Ascending aorta (tissue), 2 donors: Measurements from ENCODE around the gene BSPH1. TPM values are rescaled to one million over a fixed set of nuclear protein-coding genes. Genes with fewer than 3 reads are reported as not detected.

Source experiments
- DNase-seq, 2 donors: peaks; one replicate each; pipeline ENCODE4 v3.0.0-alpha.2; 2019; ENCODE audit warnings: low spot score in 2 of 2
- H3K27ac ChIP-seq, 2 donors: fragments of 200-600 bp; sonication (generic); one replicate each; pipeline ENCODE4 v1.5.1; 2016 to 2017; ENCODE audit warnings: mild to moderate bottlenecking in 1 of 2
- H3K27me3 ChIP-seq: fragments of 200-600 bp; sonication (generic); one replicate; pipeline ENCODE4 v1.5.1; 2017
- H3K36me3 ChIP-seq, 2 donors: fragments of 200-600 bp; sonication (generic); one replicate each; pipeline ENCODE4 v1.5.1; 2016
- H3K4me1 ChIP-seq, 2 donors: fragments of 200-600 bp; sonication (generic); one replicate each; pipeline ENCODE4 v1.5.1; 2016 to 2017; ENCODE audit warnings: mild to moderate bottlenecking in 1 of 2
- H3K4me3 ChIP-seq, 2 donors: fragments of 200-600 bp; sonication (generic); one replicate each; pipeline ENCODE4 v1.5.1; 2016 to 2017; ENCODE audit warnings: mild to moderate bottlenecking in 1 of 2
- H3K9me3 ChIP-seq, 2 donors: fragments of 200-600 bp; sonication (generic); one replicate each; pipeline ENCODE4 v1.5.1; 2016
- CTCF ChIP-seq, 3 experiments: fragments of 200-600 bp in 2 of 3; fragments of 450-650 bp in 1 of 3; sonication (generic) in 2 of 3; IDR thresholded peaks; one replicate each; pipeline ENCODE4 v1.5.1; 2016 to 2019; ENCODE audit warnings: antibody characterized with exemption in 3 of 3, mild to moderate bottlenecking in 1 of 3, moderate library complexity in 1 of 3
- intact Hi-C: fragments of 100-400 bp; cut with DNase I; formaldehyde crosslinking; loops from one replicate; pipeline ENCODE4 v1.15.1; 2023
- total RNA-seq: library from RNA; depleted of rRNA; stranded (reverse); fragments of >200 nt; gene quantifications from one replicate; pipeline ENCODE4 v1.1.0, GENCODE V29; 2016

The BSPH1 gene
- total RNA-seq: not detected

GRCh38 chr19:47992070-47992469 lies at the start of gene BSPH1:
TSS of gene BSPH1 (minus strand) at chr19:47992170. CDS start at chr19:47992081, 89 bp downstream.
- no peak within 1 kb of the TSS for H3K27ac ChIP-seq
- no peak within 1 kb of the TSS for H3K4me3 ChIP-seq
- no peaks in the 10 kb centered on the region for H3K27me3 ChIP-seq
- H3K4me1 ChIP-seq: no peaks in the 10 kb centered on the region
- no peaks in the 10 kb centered on the region for H3K9me3 ChIP-seq
- intact Hi-C loops: no loop called here
- DNase-seq: no peak
- no peaks in the 10 kb centered on the region for H3K36me3 ChIP-seq
- no peak for TF ChIP-seq CTCF (IDR thresholded peaks at IDR 0.05)

GRCh38 chr19:48036765-48037164 lies 44.8 kb upstream of the BSPH1 start:
- DNase-seq: no peak
- Histone ChIP-seq H3K4me1 (no peaks in the 10 kb centered on the region), H3K27me3 (no peaks in the 10 kb centered on the region), H3K27ac (no peak overlapping the region), H3K36me3 (no peaks in the 10 kb centered on the region), H3K9me3 (peaks cover 3 to 9% of the 10 kb centered on the region in 2 donors), H3K4me3 (no peak overlapping the region)
- no peak for TF ChIP-seq CTCF (IDR thresholded peaks at IDR 0.05)
- intact Hi-C loops: no loop called here

GRCh38 chr19:48033604-48034003 lies 41.6 kb upstream of the BSPH1 start:
- Histone ChIP-seq H3K27me3 (no peaks in the 10 kb centered on the region), H3K4me1 (no peaks in the 10 kb centered on the region), H3K9me3 (peaks cover 3 to 9% of the 10 kb centered on the region in 2 donors), H3K36me3 (no peaks in the 10 kb centered on the region), H3K4me3 (no peak overlapping the region), H3K27ac (no peak overlapping the region)
- DNase-seq: no peak
- intact Hi-C loops: no loop called here
- TF ChIP-seq CTCF (IDR thresholded peaks at IDR 0.05): no peak

- H3K27ac ChIP-seq: no peak overlapping the region
- intact Hi-C loops: no loop called here
- H3K36me3 ChIP-seq: no peaks in the 10 kb centered on the region
- no peak overlapping the region for H3K4me3 ChIP-seq
- no peaks in the 10 kb centered on the region for H3K4me1 ChIP-seq
- no peaks in the 10 kb centered on the region for H3K27me3 ChIP-seq
- H3K9me3 ChIP-seq: no peaks in the 10 kb centered on the region
- no peak for DNase-seq
- TF ChIP-seq CTCF (IDR thresholded peaks at IDR 0.05): no peak
Observed at GRCh38 chr19:48030073-48030472, 38.1 kb upstream of the BSPH1 start.

GRCh38 chr19:48029431-48029830 lies 37.5 kb upstream of the BSPH1 start:
- no peak overlapping the region for H3K4me3 ChIP-seq
- TF ChIP-seq CTCF (IDR thresholded peaks at IDR 0.05): no peak
- intact Hi-C loops: no loop called here

GRCh38 chr19:48025480-48025879 lies 33.5 kb upstream of the BSPH1 start:
- H3K4me3 ChIP-seq: no peak overlapping the region
- H3K27ac ChIP-seq: no peak overlapping the region
- H3K36me3 ChIP-seq: no peaks in the 10 kb centered on the region
- no peak for DNase-seq
- TF ChIP-seq CTCF (IDR thresholded peaks at IDR 0.05): no peak
- no peaks in the 10 kb centered on the region for H3K4me1 ChIP-seq
- no peaks in the 10 kb centered on the region for H3K27me3 ChIP-seq
- intact Hi-C loops: no loop called here
- H3K9me3 ChIP-seq: no peaks in the 10 kb centered on the region

More at GRCh38 chr19:48029431-48029830, 37.5 kb upstream of the BSPH1 start:
- H3K27me3 ChIP-seq: no peaks in the 10 kb centered on the region
- H3K27ac ChIP-seq: no peak overlapping the region
- H3K4me1 ChIP-seq: no peaks in the 10 kb centered on the region
- no peaks in the 10 kb centered on the region for H3K9me3 ChIP-seq
- no peaks in the 10 kb centered on the region for H3K36me3 ChIP-seq
- no peak for DNase-seq
